ENCODE data around the gene STAT6.

STAT6 gene

DNA sequence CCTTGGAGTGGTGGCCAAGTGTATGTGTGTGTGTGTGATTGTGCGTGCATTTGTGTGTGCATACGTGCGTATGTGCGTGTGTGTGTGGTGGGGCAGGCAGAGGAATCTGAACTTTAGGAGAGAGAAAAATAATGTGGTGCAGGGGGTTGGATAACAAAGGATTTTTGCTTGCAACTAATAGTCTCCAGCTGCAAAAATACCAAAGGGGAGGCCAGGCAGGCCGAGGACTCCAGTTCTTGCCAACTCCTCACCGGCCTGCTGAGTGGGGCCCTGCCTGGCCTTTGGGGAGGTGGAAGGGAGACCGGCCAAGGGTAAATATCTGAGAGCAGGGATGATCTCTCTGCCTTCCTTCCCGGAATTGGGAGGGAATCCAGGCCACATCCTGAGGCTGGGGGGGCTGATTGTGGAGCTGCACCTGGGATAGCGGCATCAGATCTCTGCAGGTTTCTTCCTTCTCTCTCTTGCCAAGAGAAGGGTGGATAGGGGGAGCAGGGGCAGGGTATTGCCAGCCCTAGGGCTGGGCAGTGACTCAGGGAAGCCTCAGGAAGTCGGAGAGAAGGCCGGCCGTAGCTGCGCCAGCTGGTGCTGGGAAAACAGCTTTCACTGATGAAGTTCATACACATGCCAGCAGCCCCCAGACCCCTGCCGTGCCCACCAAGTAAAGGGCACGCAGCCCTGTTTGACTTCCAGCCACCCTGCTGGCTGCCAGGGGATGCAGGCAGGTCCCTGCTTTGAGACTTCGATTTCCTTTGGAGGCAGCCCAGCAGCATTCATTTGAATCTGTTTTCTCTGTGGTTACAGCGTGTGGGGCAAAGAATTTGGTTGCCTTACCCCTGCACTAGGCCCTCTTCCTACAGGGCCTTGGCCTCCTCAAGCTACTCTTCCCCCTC lies 40.8 kb upstream of the STAT6 start:
- DNase-seq (ENCODE audit: extremely low read depth, low read depth): no peak
- H3K4me3 ChIP-seq (replicated peaks; ENCODE audit: low read depth, low read length): no peak overlapping the region
- TF ChIP-seq, protein P1, sequence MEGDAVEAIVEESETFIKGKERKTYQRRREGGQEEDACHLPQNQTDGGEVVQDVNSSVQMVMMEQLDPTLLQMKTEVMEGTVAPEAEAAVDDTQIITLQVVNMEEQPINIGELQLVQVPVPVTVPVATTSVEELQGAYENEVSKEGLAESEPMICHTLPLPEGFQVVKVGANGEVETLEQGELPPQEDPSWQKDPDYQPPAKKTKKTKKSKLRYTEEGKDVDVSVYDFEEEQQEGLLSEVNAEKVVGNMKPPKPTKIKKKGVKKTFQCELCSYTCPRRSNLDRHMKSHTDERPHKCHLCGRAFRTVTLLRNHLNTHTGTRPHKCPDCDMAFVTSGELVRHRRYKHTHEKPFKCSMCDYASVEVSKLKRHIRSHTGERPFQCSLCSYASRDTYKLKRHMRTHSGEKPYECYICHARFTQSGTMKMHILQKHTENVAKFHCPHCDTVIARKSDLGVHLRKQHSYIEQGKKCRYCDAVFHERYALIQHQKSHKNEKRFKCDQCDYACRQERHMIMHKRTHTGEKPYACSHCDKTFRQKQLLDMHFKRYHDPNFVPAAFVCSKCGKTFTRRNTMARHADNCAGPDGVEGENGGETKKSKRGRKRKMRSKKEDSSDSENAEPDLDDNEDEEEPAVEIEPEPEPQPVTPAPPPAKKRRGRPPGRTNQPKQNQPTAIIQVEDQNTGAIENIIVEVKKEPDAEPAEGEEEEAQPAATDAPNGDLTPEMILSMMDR (IDR thresholded peaks at IDR 0.05; ENCODE audit: low read depth, low read length, missing control alignments): no peak

DNA sequence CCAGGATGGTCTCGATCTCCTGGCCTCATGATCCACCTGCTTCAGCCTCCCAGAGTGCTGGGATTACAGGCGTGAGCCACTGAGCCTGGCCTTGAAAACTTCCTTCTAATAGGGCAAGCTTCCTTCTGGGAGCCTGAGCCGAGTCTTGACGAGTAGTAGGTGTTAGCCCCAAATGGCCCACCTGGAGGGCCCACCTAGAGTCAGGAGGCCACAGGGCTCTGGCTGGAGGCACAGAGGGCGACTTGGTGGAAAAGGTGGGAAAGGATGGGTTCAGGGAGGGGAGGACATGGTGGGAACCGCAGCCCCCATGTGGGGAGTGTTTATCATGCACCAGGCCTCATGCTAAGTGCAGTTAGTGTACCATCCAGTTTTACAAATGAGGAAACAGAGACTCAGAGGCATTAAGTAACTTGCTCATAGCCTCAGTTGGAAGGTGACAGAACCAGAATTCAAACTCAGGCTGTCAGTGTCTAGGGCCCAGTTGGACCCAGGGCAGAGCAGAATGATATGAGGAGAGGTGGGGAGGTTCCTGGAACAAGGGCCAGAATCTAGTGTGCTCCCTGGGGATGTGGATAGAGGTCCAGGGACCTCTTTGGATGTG lies 39.3 kb upstream of the STAT6 start:
- TF ChIP-seq, protein P1 (IDR thresholded peaks at IDR 0.05; ENCODE audit: low read depth, low read length, missing control alignments): no peak
- no peak overlapping the region for H3K4me3 ChIP-seq (replicated peaks; ENCODE audit: low read depth, low read length)
- no peak for DNase-seq (ENCODE audit: extremely low read depth, low read depth)

- no peak for DNase-seq (ENCODE audit: extremely low read depth, low read depth)
- TF ChIP-seq, protein P1 (IDR thresholded peaks at IDR 0.05; ENCODE audit: low read depth, low read length, missing control alignments): no peak
- H3K4me3 ChIP-seq (replicated peaks; ENCODE audit: low read depth, low read length): no peak overlapping the region
Observed at GRCh38 chr12:57149245-57149900, 38.2 kb upstream of the STAT6 start.

- DNase-seq (ENCODE audit: extremely low read depth, low read depth): no peak
- TF ChIP-seq, protein P1 (IDR thresholded peaks at IDR 0.05; ENCODE audit: low read depth, low read length, missing control alignments): no peak
- no peak overlapping the region for H3K4me3 ChIP-seq (replicated peaks; ENCODE audit: low read depth, low read length)
Observed at GRCh38 chr12:57148469-57149244, 37.5 kb upstream of the STAT6 start.

- TF ChIP-seq, protein P1 (IDR thresholded peaks at IDR 0.05; ENCODE audit: low read depth, low read length, missing control alignments): no peak
- no peak within 1 kb of the TSS for H3K4me3 ChIP-seq (replicated peaks; ENCODE audit: low read depth, low read length)
- DNase-seq (ENCODE audit: extremely low read depth, low read depth): no peak
Observed at GRCh38 chr12:57146961-57147944, 36.1 kb upstream of the STAT6 start, which contains the start of gene LRP1-AS. TSS of gene LRP1-AS (minus strand) at chr12:57147619.
